H1 (cell line): Measurements from ENCODE around the gene UGT1A1. TPM values are rescaled to one million over a fixed set of nuclear protein-coding genes. Genes with fewer than 3 reads are reported as not detected.
A peak's percentile ranks its signal among the peaks of the same experiment; 100 is the strongest.

Experiments
- CTCF ChIA-PET: fragments of 300-600 bp; sonication (Branson Sonifier 250); formaldehyde crosslinking; loops from one replicate; lab custom pipeline; 2021; ENCODE audit not compliant: partially characterized antibody; lab: Charles Lee
- POLR2A ChIA-PET: fragments of 300-600 bp; sonication (Branson Sonifier 250); formaldehyde crosslinking; loops from one replicate; lab custom pipeline; 2021; ENCODE audit warnings: inconsistent platforms; ENCODE audit not compliant: partially characterized antibody; lab: Charles Lee
- DNase-seq, 2 experiments: peaks; one replicate each; pipeline versions ENCODE4 v3.0.0 to v3.0.0-alpha.2; 2010 to 2022; ENCODE audit warnings: low spot score in 2 of 2, low read depth in 1 of 2, mixed read lengths in 1 of 2
- FAIRE-seq: peaks from 2 replicates; lab custom pipeline; 2011; peaks lifted over from hg19 to GRCh38; lab: Jason Lieb, UNC
- H2AFZ ChIP-seq: 2 replicates; pipeline ENCODE4 v1.8.1; 2012; ENCODE audit warnings: low read length, inconsistent platforms
- H2AK5ac ChIP-seq: 2 replicates; pipeline ENCODE4 v1.6.1; 2013; ENCODE audit warnings: low read depth, low read length
- H2BK120ac ChIP-seq: replicated peaks from 2 replicates; pipeline ENCODE3; 2013; ENCODE audit warnings: low read depth, low read length, inconsistent platforms
- H2BK12ac ChIP-seq: 2 replicates; pipeline ENCODE4 v1.6.1; 2013; ENCODE audit warnings: low read depth, low read length
- H2BK15ac ChIP-seq: 2 replicates; pipeline ENCODE4 v1.6.1; 2013; ENCODE audit warnings: low read length
- H2BK20ac ChIP-seq: 2 replicates; pipeline ENCODE4 v1.6.1; 2013; ENCODE audit warnings: low read length
- H2BK5ac ChIP-seq: 2 replicates; pipeline ENCODE4 v1.6.1; 2013; ENCODE audit warnings: low read depth, low read length
- H3K14ac ChIP-seq: 2 replicates; pipeline ENCODE4 v1.6.1; 2013; ENCODE audit warnings: inconsistent platforms; ENCODE audit not compliant: insufficient read length
- H3K18ac ChIP-seq: 2 replicates; pipeline ENCODE4 v1.6.1; 2013; ENCODE audit warnings: low read length; ENCODE audit errors: extremely low read depth
- H3K23ac ChIP-seq: 2 replicates; pipeline ENCODE4 v1.6.1; 2013; ENCODE audit warnings: inconsistent platforms; ENCODE audit not compliant: insufficient read length
- H3K23me2 ChIP-seq: 2 replicates; pipeline ENCODE4 v1.6.1; 2013; ENCODE audit warnings: low read depth, low read length
- H3K27ac ChIP-seq: 2 replicates; pipeline ENCODE4 v1.6.1; 2011; ENCODE audit warnings: low read depth, low read length, inconsistent platforms
- H3K27me3 ChIP-seq, 4 experiments: replicated peaks in 1 of 4; 1 replicate in 1 of 4; 2 replicates in 3 of 4; pipeline versions ENCODE4 v1.6.1 to v1.8.1; 2011 to 2013; ENCODE audit warnings: low read length in 3 of 4, mild to moderate bottlenecking in 3 of 4, inconsistent platforms in 2 of 4, mixed read lengths in 2 of 4, moderate library complexity in 1 of 4; ENCODE audit not compliant: control insufficient read depth in 3 of 4, insufficient read depth in 3 of 4; ENCODE audit errors: extremely low read depth in 1 of 4
- H3K36me3 ChIP-seq, 4 experiments: 2 replicates each; pipeline versions ENCODE4 v1.6.1 to v1.8.1; 2011 to 2013; ENCODE audit warnings: mild to moderate bottlenecking in 4 of 4, low read length in 3 of 4, moderate library complexity in 2 of 4, control low read depth in 1 of 4, inconsistent platforms in 1 of 4; ENCODE audit not compliant: insufficient read depth in 4 of 4, control insufficient read depth in 2 of 4
- H3K4ac ChIP-seq: replicated peaks from 2 replicates; pipeline ENCODE3; 2013; ENCODE audit warnings: low read length, low read depth, mixed read lengths, inconsistent platforms; ENCODE audit not compliant: insufficient read length
- H3K4me1 ChIP-seq, 4 experiments: replicated peaks in 1 of 4; 1 replicate in 1 of 4; 2 replicates in 3 of 4; pipeline versions ENCODE4 v1.6.1 to v1.8.1; 2011 to 2013; ENCODE audit warnings: low read length in 3 of 4, inconsistent platforms in 2 of 4, mixed read lengths in 1 of 4; ENCODE audit not compliant: insufficient read depth in 4 of 4, control insufficient read depth in 3 of 4
- H3K4me2 ChIP-seq, 2 experiments: 2 replicates each; pipeline versions ENCODE4 v1.6.1 to v1.8.1; 2011 to 2013; ENCODE audit warnings: low read depth in 2 of 2, low read length in 2 of 2, control low read depth in 1 of 2, inconsistent platforms in 1 of 2, mild to moderate bottlenecking in 1 of 2; ENCODE audit not compliant: insufficient read depth in 1 of 2
- H3K4me3 ChIP-seq, 4 experiments: fragments of 200-600, 300-600 bp in 1 of 4; sonication (generic), shearing (Covaris generic), sonication (Bioruptor Twin) in 1 of 4; 2 replicates each; pipeline versions ENCODE4 v1.5.1 to v1.8.1; 2011 to 2016; ENCODE audit warnings: low read length in 4 of 4, low read depth in 3 of 4, control low read depth in 2 of 4, inconsistent platforms in 2 of 4, mild to moderate bottlenecking in 2 of 4, mixed read lengths in 1 of 4, moderate library complexity in 1 of 4; ENCODE audit not compliant: insufficient read depth in 2 of 4; ENCODE audit errors: extremely low read depth in 1 of 4
- H3K56ac ChIP-seq: replicated peaks from 2 replicates; pipeline ENCODE3; 2013; ENCODE audit warnings: low read depth, mild to moderate bottlenecking, mixed read lengths, low read length, inconsistent platforms; ENCODE audit not compliant: insufficient read length
- H3K79me1 ChIP-seq: 2 replicates; pipeline ENCODE4 v1.6.1; 2013; ENCODE audit warnings: low read depth, low read length, control low read depth
- H3K79me2 ChIP-seq, 2 experiments: 2 replicates each; pipeline versions ENCODE4 v1.6.1 to v1.8.1; 2012 to 2013; ENCODE audit warnings: low read length in 2 of 2, mild to moderate bottlenecking in 2 of 2, inconsistent platforms in 1 of 2; ENCODE audit not compliant: insufficient read depth in 2 of 2, control insufficient read depth in 1 of 2
- H3K9ac ChIP-seq, 4 experiments: replicated peaks in 1 of 4; 1 replicate in 1 of 4; 2 replicates in 3 of 4; pipeline versions ENCODE4 v1.6.1 to v1.8.1; 2011 to 2013; ENCODE audit warnings: low read depth in 3 of 4, low read length in 3 of 4, control low read depth in 2 of 4, mild to moderate bottlenecking in 2 of 4, moderate library complexity in 2 of 4, inconsistent platforms in 1 of 4; ENCODE audit errors: extremely low read depth in 1 of 4
- H3K9me3 ChIP-seq, 2 experiments: 2 replicates each; pipeline versions ENCODE4 v1.6.1 to v1.8.1; 2012 to 2013; ENCODE audit warnings: mild to moderate bottlenecking in 2 of 2, moderate library complexity in 2 of 2, control low read depth in 1 of 2, inconsistent platforms in 1 of 2, low read depth in 1 of 2, low read length in 1 of 2, mixed read lengths in 1 of 2; ENCODE audit not compliant: insufficient read depth in 2 of 2
- H4K20me1 ChIP-seq, 2 experiments: replicated peaks in 1 of 2; 2 replicates each; pipeline versions ENCODE3 to v1.8.1; 2011 to 2013; ENCODE audit warnings: inconsistent platforms in 2 of 2, low read length in 2 of 2, mild to moderate bottlenecking in 1 of 2; ENCODE audit not compliant: insufficient read depth in 2 of 2, control insufficient read depth in 1 of 2
- H4K5ac ChIP-seq: 2 replicates; pipeline ENCODE4 v1.6.1; 2013; ENCODE audit warnings: low read length, low read depth, mixed read lengths, inconsistent platforms; ENCODE audit not compliant: insufficient read length
- H4K8ac ChIP-seq: 2 replicates; pipeline ENCODE4 v1.8.0; 2013; ENCODE audit warnings: mild to moderate bottlenecking, moderate library complexity, low read length, inconsistent platforms; ENCODE audit not compliant: insufficient read depth; ENCODE audit errors: extremely low read depth
- H4K91ac ChIP-seq: replicated peaks from 2 replicates; pipeline ENCODE3; 2013; ENCODE audit warnings: low read length, mixed read lengths, inconsistent platforms; ENCODE audit not compliant: insufficient read length
- ATF2 ChIP-seq: IDR thresholded peaks from 2 replicates; pipeline ENCODE4 v1.6.1; 2012; ENCODE audit warnings: low read length, inconsistent platforms
- CHD1 ChIP-seq: IDR thresholded peaks from 2 replicates; pipeline ENCODE4 v1.6.1; 2012; ENCODE audit warnings: low read depth, low read length, improper control_type of control experiment
- CTBP2 ChIP-seq: IDR thresholded peaks from 2 replicates; pipeline ENCODE4 v1.7.0; 2011; ENCODE audit warnings: borderline replicate concordance, mild to moderate bottlenecking, moderate library complexity, mixed read lengths, low read length; ENCODE audit not compliant: insufficient read depth, insufficient read length
- EZH2 ChIP-seq: fragments of 200-600 bp; sonication (generic); IDR thresholded peaks from 2 replicates; pipeline ENCODE4 v1.7.1; 2012; ENCODE audit warnings: low read depth, mild to moderate bottlenecking, moderate library complexity, low read length, inconsistent platforms; ENCODE audit not compliant: severe bottlenecking
- KDM5A ChIP-seq: fragments of 200-600 bp; IDR thresholded peaks from 2 replicates; pipeline ENCODE4 v1.7.1; 2012; ENCODE audit warnings: mild to moderate bottlenecking, low read length, inconsistent platforms, mixed read lengths
- RAD21 ChIP-seq, 2 experiments: IDR thresholded peaks in 1 of 2; conservative IDR thresholded peaks in 1 of 2; 2 replicates each; pipeline ENCODE4 v1.6.1; 2011; ENCODE audit warnings: low read depth in 2 of 2, low read length in 2 of 2, improper control_type of control experiment in 1 of 2, inconsistent platforms in 1 of 2, mild to moderate bottlenecking in 1 of 2, moderate library complexity in 1 of 2
- RFX5 ChIP-seq: IDR thresholded peaks from 2 replicates; pipeline ENCODE4 v1.6.1; 2011; ENCODE audit warnings: low read depth, low read length, improper control_type of control experiment, borderline replicate concordance
- WGBS, 2 experiments: shearing (Covaris generic) in 1 of 2; methylation state at CpG; one replicate each; pipeline versions ENCODE4 v1.1.6 to v1.1.7; 2013 to 2015; ENCODE audit warnings: low lambda C conversion rate in 2 of 2, mixed read lengths in 2 of 2, inconsistent platforms in 1 of 2, low coverage in 1 of 2, missing lambda C conversion rate in 1 of 2; ENCODE audit not compliant: insufficient replicate concordance in 2 of 2, insufficient coverage in 1 of 2, insufficient read length in 1 of 2; ENCODE audit errors: extremely low coverage in 1 of 2, missing lambda C conversion rate in 1 of 2; 5-methylcytosine and 5-hydroxymethylcytosine counted together
- polyA plus RNA-seq, 7 experiments: library from polyadenylated mRNA; depleted of rRNA in 3 of 7; stranded (reverse) in 5 of 7; unstranded in 2 of 7; fragments of >200 nt in 5 of 7; fragments of 200-250 nt in 2 of 7; gene quantifications; 1 replicate in 5 of 7; 2 replicates in 1 of 7; 4 replicates in 1 of 7; pipeline versions ENCODE4 v1.2.1 to v1.2.3, GENCODE V29; 2011 to 2013; ENCODE audit warnings: missing spikeins in 2 of 7, mixed read lengths in 2 of 7
- total RNA-seq: library from RNA; stranded (reverse); fragmentation: NEBNext Ultra II Directional; extraction: Animal tissue kit (Norgen Biotek cat#: 25700); gene quantifications from 2 replicates; pipeline ENCODE4 v1.2.1, GENCODE V29; 2021

Gene UGT1A1
- total and polyA plus RNA-seq, 2 of the 8 experiments (the other 6 are each of a cell fraction or from before 2014, with no cell fraction given): not detected

- Histone ChIP-seq H2BK120ac (no peak overlapping the region), H4K91ac (no peak overlapping the region), H3K27me3 (no peaks in the 10 kb centered on the region), H3K23ac (no peak overlapping the region), H2BK20ac (no peak overlapping the region), H3K4me1 (no peaks in the 10 kb centered on the region), H3K4me2 (no peak overlapping the region), H3K79me1 (no peaks in the 10 kb centered on the region), H2BK12ac (no peak overlapping the region), H2BK5ac (no peak overlapping the region), H2AFZ (no peak overlapping the region), H3K56ac (no peak overlapping the region), H3K9ac (no peak overlapping the region), H3K23me2 (no peaks in the 10 kb centered on the region), H4K20me1 (no peaks in the 10 kb centered on the region), H3K36me3 (no peaks in the 10 kb centered on the region), H3K79me2 (no peaks in the 10 kb centered on the region), H3K4ac (no peak overlapping the region), H3K18ac (no peak overlapping the region), H2BK15ac (no peak overlapping the region), H3K14ac (no peak overlapping the region), H3K27ac (no peak overlapping the region), H4K5ac (no peak overlapping the region), H3K9me3 (peaks cover 0 to 5% of the 10 kb centered on the region in 2 experiments; a peak in 2 of 4 replicates), H4K8ac (no peak overlapping the region), H3K4me3 (no peak overlapping the region), H2AK5ac (no peak overlapping the region)
- CTCF ChIA-PET: interaction anchor here (0.6 to 1.6 kb wide), 5 partner anchors 10 to 123 kb away, joined by 3 to 9 read pairs (median 3); no protein-coding TSS in a partner anchor
- POLR2A ChIA-PET: no interaction called here
- WGBS, 2 experiments: 90% methylated on average over 12 of the region's 13 CpGs; no CpG with 5 or more reads in 1 of the 2 experiments
- TF ChIP-seq RAD21 (IDR thresholded peaks at IDR 0.05 in 1 of 2, conservative IDR thresholded peaks at IDR 0.05 in 1 of 2; ENCODE audit: low read depth in 2 of 2, low read length in 2 of 2) (no peak), CHD1 (no peak), EZH2 (no peak), ATF2 (no peak), CTBP2 (no peak), RFX5 (no peak), KDM5A (no peak)
- FAIRE-seq (no peak), DNase-seq (peak in 1 of 2 experiments; percentile 26)
These were observed 35.7 kb downstream of the UGT1A1 start for GRCh38 chr2:233795735-233796171.
